HG02840 (cell line): ENCODE data around the gene DNAI4.
"Not testable (repeated sequence)": the region's sequence is repeated elsewhere in the genome, so short reads cannot be mapped to it uniquely, and the experiment has no call there.

Source experiments
- ATAC-seq: cut with Tn5 transposase; IDR thresholded peaks from one replicate; pipeline ENCODE4 v1.9.1; 2021; ENCODE audit warnings: mild to moderate bottlenecking, moderate library complexity, moderate number of reproducible peaks; ENCODE audit not compliant: unreplicated experiment, low FRiP score

DNAI4 gene

GRCh38 chr1:66929691-66929998 lies 5.0 kb upstream of the DNAI4 start:
- no peak for ATAC-seq

GRCh38 chr1:66929146-66929688 lies 4.6 kb upstream of the DNAI4 start:
- no peak for ATAC-seq

GRCh38 chr1:66927528-66927927 lies 2.9 kb upstream of the DNAI4 start:
- no peak for ATAC-seq

GRCh38 chr1:66925944-66926343 lies 1.3 kb upstream of the DNAI4 start:
- ATAC-seq, result no peak

GRCh38 chr1:66925558-66925910 lies 878 bp upstream of the DNAI4 start:
- peak; percentile 2 for ATAC-seq

- no peak for ATAC-seq
These were observed 4.1 kb downstream of the DNAI4 start for GRCh38 chr1:66920543-66920942.

GRCh38 chr1:66919828-66920227 lies 4.8 kb downstream of the DNAI4 start:
- ATAC-seq, result no peak

GRCh38 chr1:66919063-66919462 lies 5.6 kb downstream of the DNAI4 start:
- no peak for ATAC-seq

GRCh38 chr1:66917476-66917875 lies 7.2 kb downstream of the DNAI4 start:
- ATAC-seq, result no peak

- no peak for ATAC-seq
These were observed 8.3 kb downstream of the DNAI4 start for GRCh38 chr1:66916320-66916719.

GRCh38 chr1:66915203-66915602 lies 9.5 kb downstream of the DNAI4 start:
- not testable (repeated sequence) for ATAC-seq

GRCh38 chr1:66893712-66894111 lies 30.9 kb downstream of the DNAI4 start:
- no peak for ATAC-seq

- ATAC-seq, result no peak
These were observed 34.0 kb downstream of the DNAI4 start for GRCh38 chr1:66890621-66891020.

GRCh38 chr1:66889030-66889429 lies 35.6 kb downstream of the DNAI4 start:
- ATAC-seq, result no peak

GRCh38 chr1:66876664-66877063 lies 48.0 kb downstream of the DNAI4 start:
- no peak for ATAC-seq

- ATAC-seq, result no peak
These were observed 51.5 kb downstream of the DNAI4 start for GRCh38 chr1:66873111-66873510.

- ATAC-seq, result not testable (repeated sequence)
These were observed 52.6 kb downstream of the DNAI4 start for GRCh38 chr1:66872024-66872423.

GRCh38 chr1:66867501-66867900 lies 57.2 kb downstream of the DNAI4 start:
- ATAC-seq, result no peak

GRCh38 chr1:66860529-66860928 lies 64.1 kb downstream of the DNAI4 start:
- ATAC-seq, result no peak

GRCh38 chr1:66853379-66853778 lies 71.3 kb downstream of the DNAI4 start:
- no peak for ATAC-seq

GRCh38 chr1:66852870-66853269 lies 71.8 kb downstream of the DNAI4 start:
- no peak for ATAC-seq

GRCh38 chr1:66850989-66851388 lies 73.7 kb downstream of the DNAI4 start:
- no peak for ATAC-seq

GRCh38 chr1:66848193-66848592 lies 76.5 kb downstream of the DNAI4 start:
- no peak for ATAC-seq
